Heart left ventricle (tissue), 16 donors: ENCODE results near the gene DYNC1I2. TPM values are rescaled to one million over a fixed set of nuclear protein-coding genes. Genes with fewer than 3 reads are reported as not detected.

ENCODE experiments used
- ATAC-seq, 4 donors: fragments of 200-7000 bp; cut with Tn5 transposase; one replicate each; pipeline ENCODE4 v1.9.1; 2020 to 2022; ENCODE audit warnings: moderate library complexity in 4 of 4, mild to moderate bottlenecking in 3 of 4, moderate number of reproducible peaks in 1 of 4
- DNase-seq, 5 donors: peaks; one replicate each; pipeline ENCODE4 v3.0.0-alpha.2; 2020
- H3K27ac ChIP-seq, 12 donors: fragments of 200-600 bp; sonication (generic) in 4 of 12; one replicate each; pipeline versions ENCODE4 v1.5.0 to v1.8.0; 2016 to 2022; ENCODE audit warnings: mild to moderate bottlenecking in 2 of 12
- H3K27me3 ChIP-seq, 9 donors: fragments of 200-600 bp; sonication (generic) in 2 of 9; one replicate each; pipeline versions ENCODE4 v1.5.1 to v1.8.0; 2016 to 2022; ENCODE audit warnings: mild to moderate bottlenecking in 3 of 9
- H3K36me3 ChIP-seq, 9 donors: fragments of 200-600 bp; sonication (generic) in 2 of 9; one replicate each; pipeline versions ENCODE4 v1.5.0 to v1.8.0; 2018 to 2022; ENCODE audit warnings: mild to moderate bottlenecking in 2 of 9
- H3K4me1 ChIP-seq, 12 donors: fragments of 200-600 bp; sonication (generic) in 4 of 12; one replicate each; pipeline versions ENCODE4 v1.5.0 to v1.8.0; 2016 to 2022; ENCODE audit warnings: mild to moderate bottlenecking in 3 of 12
- H3K4me3 ChIP-seq, 12 donors: fragments of 200-600 bp; sonication (generic) in 4 of 12; one replicate each; pipeline versions ENCODE4 v1.5.0 to v1.8.0; 2017 to 2022; ENCODE audit warnings: mild to moderate bottlenecking in 9 of 12, moderate library complexity in 4 of 12
- H3K9me3 ChIP-seq, 12 donors: fragments of 200-600 bp; sonication (generic) in 4 of 12; one replicate each; pipeline versions ENCODE4 v1.5.0 to v1.8.0; 2016 to 2022; ENCODE audit warnings: mild to moderate bottlenecking in 1 of 12
- CTCF ChIP-seq, 12 donors: fragments of 200-600 bp; sonication (generic) in 4 of 12; IDR thresholded peaks; one replicate each; pipeline versions ENCODE4 v1.5.0 to v1.8.0; 2018 to 2022; ENCODE audit warnings: antibody characterized with exemption in 12 of 12, mild to moderate bottlenecking in 5 of 12
- POLR2A ChIP-seq, 2 donors: fragments of 450-650 bp; IDR thresholded peaks; one replicate each; pipeline ENCODE4 v1.6.1; 2017; ENCODE audit warnings: antibody characterized with exemption in 2 of 2, mild to moderate bottlenecking in 2 of 2, moderate library complexity in 2 of 2
- WGBS, 4 donors: extraction: QIAGEN DNeasy Blood & Tissue Kit in 2 of 4; methylation state at CpG; one replicate each; pipeline versions ENCODE4 v1.1.5 to v1.1.7; 2013 to 2018; 5-methylcytosine and 5-hydroxymethylcytosine counted together
- intact Hi-C, 10 donors: fragments of 100-400 bp; cut with DNase I; formaldehyde crosslinking; loops; one replicate each; pipeline versions ENCODE4 v1.11.1 to v1.14.2; 2022
- long read RNA-seq, 3 donors: library from polyadenylated mRNA; unstranded; transcript quantifications; one replicate each; pipeline ENCODE4 v2.0.0, GENCODE V29; 2020 to 2021
- polyA plus RNA-seq, 2 donors: library from polyadenylated mRNA; stranded (reverse); fragments of 200-250 nt; gene quantifications; one replicate each; pipeline ENCODE4 v1.2.3, GENCODE V29; 2013
- total RNA-seq, 9 donors: library from RNA; depleted of rRNA in 2 of 9; stranded (reverse); fragments of >200 nt in 2 of 9; fragmentation: NEBNext Ultra II Directional in 3 of 9; extraction: Animal tissue kit (Norgen Biotek cat#: 25700) in 3 of 9; gene quantifications; one replicate each; pipeline versions ENCODE4 v1.1.0 to v1.2.4, GENCODE V29; 2016 to 2023
- donor health status: ischemic (EF 13 %, LVEDD 7.1; RV severe dilation, severe dysfunction).
- donor health status: healthy with polysubstance abuse.
- donor health status: DM: no; HTN: yes; CAD: no.
- donor health status: DM: no; HTN: no; CAD: no.
- donor health status: ischemic (EF 25% LVEDD 6.9; RV normal size, moderate dysfunction).
- donor health status: ischemic (EF 25% LVEDD 5.7; RV mildly dilated, moderate dysfunction).
- donor health status: healthy.
- donor health status: DM: yes; HTN: yes; CAD: no.
- donor health status: ischemic (EF 35%, LVEDD 5.7; RV mildly dilated, moderate dysfunction).
- donor health status: nonischemic (EF 11% LVEDD 7.7; RV severe dilation, severe dysfunction).
- donor health status: DM: yes; HTN: yes; CAD: no.
- donor health status: PGD.
- donor health status: ischemic (EF 29% LVEDD 5.4; RV normal size, mild dysfunction).
- donor health status: nonischemic (EF 23%, LVEDD 6.1; RV moderate dilation, normal function).

DYNC1I2 gene
- 10 to 100 TPM; 66.7 to 92.9 (median 74.0) TPM for total RNA-seq
- 100 to 1,000 TPM in 1 of 2 donors, 10 to 100 TPM in 1; 51.5 to 105 TPM for polyA plus RNA-seq
- long read RNA-seq, donor 1, transcript DYNC1I2-201 (16 exons, 2,589 nt), result minor isoform, 6 of 62 reads
- long read RNA-seq, donor 1, transcript DYNC1I2-203 (16 exons, 2,572 nt), result major isoform, 29 of 62 reads
- long read RNA-seq, donor 1, partial matches to known transcripts, result 20 of 62 reads
- long read RNA-seq, donor 1, other reads (novel, unspliced or antisense), result 3 of 62 reads
- long read RNA-seq, donor 2, transcript DYNC1I2-201 (16 exons, 2,589 nt), result minor isoform, 17 of 69 reads
- long read RNA-seq, donor 2, transcript DYNC1I2-203 (16 exons, 2,572 nt), result major isoform, 24 of 69 reads
- long read RNA-seq, donor 2, partial matches to known transcripts, result 22 of 69 reads
- long read RNA-seq, donor 2, other reads (novel, unspliced or antisense), result 5 of 69 reads
- long read RNA-seq, donor 3, transcript DYNC1I2-203 (16 exons, 2,572 nt), result major isoform, 47 of 76 reads
- long read RNA-seq, donor 3, transcript DYNC1I2-201 (16 exons, 2,589 nt), result minor isoform, 7 of 76 reads
- long read RNA-seq, donor 3, partial matches to known transcripts, result 15 of 76 reads
- long read RNA-seq, donor 3, other reads (novel, unspliced or antisense), result 3 of 76 reads

- H3K27me3 ChIP-seq, result peaks cover 0 to 2% (median 0%) of the 10 kb centered on the region in 9 donors
- intact Hi-C loops, result loop anchor here in 2 of 10 donors (2.0 to 10.0 kb wide), 3 partner anchors 165 to 253 kb away; partner anchors contain the start of genes CYBRD1 (in 1 of the 2), DCAF17 (in 1 of the 2), HAT1 (in 1 of the 2) and METTL8 (in 1 of the 2)
- no peak for TF ChIP-seq POLR2A (IDR thresholded peaks at IDR 0.05)
- TF ChIP-seq CTCF (IDR thresholded peaks at IDR 0.05), result no peak
- ATAC-seq, result peak; percentile 98 to 99 (median 98)
- DNase-seq, result peak; percentile 91 to 95 (median 93)
- no peaks in the 10 kb centered on the region for H3K9me3 ChIP-seq
- H3K36me3 ChIP-seq, result peaks cover 0 to 24% (median 18%) of the 10 kb centered on the region in 9 donors
- H3K4me1 ChIP-seq, result peaks cover 0 to 35% (median 15%) of the 10 kb centered on the region in 12 donors
- peak within 1 kb of the TSS; percentile 66 to 96 (median 90) for H3K27ac ChIP-seq
- 0 to 1% (median 0%) methylated on average over 46 to 51 of the region's 51 CpGs for WGBS, 4 donors
- peak within 1 kb of the TSS; percentile 64 to 92 (median 87) for H3K4me3 ChIP-seq
These were observed at the start of gene DYNC1I2 for GRCh38 chr2:171687287-171688128. Gene DYNC1I2 (plus strand): TSS chr2:171687469. CDS start chr2:171690156, 2,687 bp downstream.

GRCh38 chr2:171651667-171652415 lies 35.4 kb upstream of the DYNC1I2 start:
- no peaks in the 10 kb centered on the region for H3K4me1 ChIP-seq
- no peak for TF ChIP-seq CTCF (IDR thresholded peaks at IDR 0.05)
- TF ChIP-seq POLR2A (IDR thresholded peaks at IDR 0.05), result no peak
- intact Hi-C loops, result no loop called here
- peaks cover 0 to 12% (median 0%) of the 10 kb centered on the region in 12 donors for H3K9me3 ChIP-seq
- ATAC-seq (no peak), DNase-seq (no peak)
- H3K27ac ChIP-seq, result no peak overlapping the region
- H3K4me3 ChIP-seq, result no peak overlapping the region
- peaks cover 0 to 13% (median 0%) of the 10 kb centered on the region in 9 donors for H3K27me3 ChIP-seq
- H3K36me3 ChIP-seq, result no peaks in the 10 kb centered on the region

GRCh38 chr2:171652416-171652785 lies 34.9 kb upstream of the DYNC1I2 start:
- no peaks in the 10 kb centered on the region for H3K36me3 ChIP-seq
- H3K4me3 ChIP-seq, result no peak overlapping the region
- peaks cover 0 to 13% (median 0%) of the 10 kb centered on the region in 9 donors for H3K27me3 ChIP-seq
- ATAC-seq (no peak), DNase-seq (no peak)
- no peaks in the 10 kb centered on the region for H3K4me1 ChIP-seq
- intact Hi-C loops, result no loop called here
- H3K27ac ChIP-seq, result no peak overlapping the region
- H3K9me3 ChIP-seq, result peaks cover 0 to 9% (median 0%) of the 10 kb centered on the region in 12 donors
- TF ChIP-seq POLR2A (IDR thresholded peaks at IDR 0.05) (no peak), CTCF (IDR thresholded peaks at IDR 0.05) (no peak)
